ENCODE results near the gene LYPD6B. TPM values are rescaled to one million over a fixed set of nuclear protein-coding genes. Genes with fewer than 3 reads are reported as not detected.

Gene LYPD6B
- total RNA-seq, 1 donor, result 2.5 TPM

GRCh38 chr2:149075105-149075504 is 36.6 kb downstream of the LYPD6B start:
- Histone ChIP-seq H3K4me2 (ENCODE audit: insufficient read depth, low read length) (no peak overlapping the region), H4K20me1 (ENCODE audit: insufficient read depth, low read length) (no peaks in the 10 kb centered on the region), H3K36me3 (ENCODE audit: insufficient read depth, low read length) (no peaks in the 10 kb centered on the region), H3K27me3 (ENCODE audit: insufficient read depth, low read length) (no peaks in the 10 kb centered on the region), H3K4me1 (ENCODE audit: insufficient read depth, low read length) (peaks cover 5% of the 10 kb centered on the region), H3K4me3 (ENCODE audit: insufficient read depth, low read length) (no peak overlapping the region), H3K27ac (ENCODE audit: low read depth, low read length) (no peak overlapping the region), H2AFZ (ENCODE audit: low read length) (no peak overlapping the region), H3K9me3 (ENCODE audit: low read depth, low read length) (no peaks in the 10 kb centered on the region), H3K79me2 (ENCODE audit: insufficient read depth, low read length) (no peaks in the 10 kb centered on the region)
- no peak for DNase-seq (ENCODE audit: insufficient read length, low spot score, missing footprints)
- TF ChIP-seq, protein P1, sequence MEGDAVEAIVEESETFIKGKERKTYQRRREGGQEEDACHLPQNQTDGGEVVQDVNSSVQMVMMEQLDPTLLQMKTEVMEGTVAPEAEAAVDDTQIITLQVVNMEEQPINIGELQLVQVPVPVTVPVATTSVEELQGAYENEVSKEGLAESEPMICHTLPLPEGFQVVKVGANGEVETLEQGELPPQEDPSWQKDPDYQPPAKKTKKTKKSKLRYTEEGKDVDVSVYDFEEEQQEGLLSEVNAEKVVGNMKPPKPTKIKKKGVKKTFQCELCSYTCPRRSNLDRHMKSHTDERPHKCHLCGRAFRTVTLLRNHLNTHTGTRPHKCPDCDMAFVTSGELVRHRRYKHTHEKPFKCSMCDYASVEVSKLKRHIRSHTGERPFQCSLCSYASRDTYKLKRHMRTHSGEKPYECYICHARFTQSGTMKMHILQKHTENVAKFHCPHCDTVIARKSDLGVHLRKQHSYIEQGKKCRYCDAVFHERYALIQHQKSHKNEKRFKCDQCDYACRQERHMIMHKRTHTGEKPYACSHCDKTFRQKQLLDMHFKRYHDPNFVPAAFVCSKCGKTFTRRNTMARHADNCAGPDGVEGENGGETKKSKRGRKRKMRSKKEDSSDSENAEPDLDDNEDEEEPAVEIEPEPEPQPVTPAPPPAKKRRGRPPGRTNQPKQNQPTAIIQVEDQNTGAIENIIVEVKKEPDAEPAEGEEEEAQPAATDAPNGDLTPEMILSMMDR (IDR thresholded peaks at IDR 0.05; ENCODE audit: extremely low read depth, low read depth, low read length), result no peak

DNA sequence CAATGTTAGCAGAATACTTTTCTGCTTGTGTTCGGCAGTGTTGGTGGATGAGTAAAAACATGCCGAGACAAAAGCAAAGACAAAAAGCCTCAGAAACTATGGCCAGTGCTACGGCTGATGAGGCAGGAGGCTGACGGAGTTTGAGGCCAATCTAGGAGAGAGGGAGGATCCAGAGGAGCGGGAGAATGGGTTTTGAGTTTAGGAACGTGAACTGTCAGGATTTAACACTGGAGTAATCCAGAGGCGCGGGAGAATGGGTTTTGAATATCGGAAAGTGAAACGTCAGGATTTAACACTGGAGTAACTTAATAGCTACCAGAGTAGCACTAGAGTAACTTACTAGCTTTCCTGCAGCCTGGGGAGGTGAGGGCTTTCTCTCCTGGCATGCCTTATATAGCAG is 37.4 kb downstream of the LYPD6B start:
- Histone ChIP-seq H2AFZ (ENCODE audit: low read length) (peak overlapping the region; percentile 7), H3K4me1 (ENCODE audit: insufficient read depth, low read length) (peaks cover 2% of the 10 kb centered on the region), H3K27me3 (ENCODE audit: insufficient read depth, low read length) (no peaks in the 10 kb centered on the region), H3K4me2 (ENCODE audit: insufficient read depth, low read length) (no peak overlapping the region), H3K9me3 (ENCODE audit: low read depth, low read length) (no peaks in the 10 kb centered on the region), H4K20me1 (ENCODE audit: insufficient read depth, low read length) (no peaks in the 10 kb centered on the region), H3K4me3 (ENCODE audit: insufficient read depth, low read length) (no peak overlapping the region), H3K36me3 (ENCODE audit: insufficient read depth, low read length) (no peaks in the 10 kb centered on the region), H3K27ac (ENCODE audit: low read depth, low read length) (no peak overlapping the region), H3K79me2 (ENCODE audit: insufficient read depth, low read length) (no peaks in the 10 kb centered on the region)
- TF ChIP-seq, protein P1 (IDR thresholded peaks at IDR 0.05; ENCODE audit: extremely low read depth, low read depth, low read length), result no peak
- no peak for DNase-seq (ENCODE audit: insufficient read length, low spot score, missing footprints)

DNA sequence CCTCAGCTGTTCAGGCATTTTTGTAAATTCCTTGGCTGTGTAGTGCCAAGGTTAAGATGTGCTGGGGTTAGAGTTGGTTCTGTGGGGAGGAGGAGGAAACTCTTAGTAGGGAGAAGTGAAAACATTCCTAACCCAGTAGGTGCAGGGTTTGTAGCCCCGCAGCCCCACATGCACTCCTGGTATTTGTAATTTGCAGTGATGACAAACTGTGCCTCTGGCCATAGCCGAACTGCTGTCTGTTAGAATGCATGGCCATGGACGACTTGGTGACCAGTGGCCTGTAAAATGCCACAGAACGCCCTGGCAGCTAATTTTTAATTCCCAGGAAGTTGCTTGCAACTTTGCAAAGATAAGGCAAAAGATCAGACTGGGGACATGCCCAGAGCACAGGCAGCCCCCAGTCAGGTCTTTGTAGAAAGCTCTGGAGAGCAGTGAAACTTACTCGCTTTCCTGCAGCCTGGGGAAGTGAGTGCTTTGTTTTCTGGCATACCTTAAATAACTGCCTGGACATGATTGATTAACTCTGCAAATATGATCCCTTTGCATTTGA is 38.4 kb downstream of the LYPD6B start:
- peak; percentile 22 for DNase-seq (ENCODE audit: insufficient read length, low spot score, missing footprints)
- H3K36me3 ChIP-seq (ENCODE audit: insufficient read depth, low read length), result no peaks in the 10 kb centered on the region
- no peaks in the 10 kb centered on the region for H4K20me1 ChIP-seq (ENCODE audit: insufficient read depth, low read length)
- H3K4me2 ChIP-seq (ENCODE audit: insufficient read depth, low read length), result no peak overlapping the region
- H3K4me3 ChIP-seq (ENCODE audit: insufficient read depth, low read length), result no peak overlapping the region
- no peaks in the 10 kb centered on the region for H3K79me2 ChIP-seq (ENCODE audit: insufficient read depth, low read length)
- TF ChIP-seq, protein P1 (IDR thresholded peaks at IDR 0.05; ENCODE audit: extremely low read depth, low read depth, low read length), result no peak
- no peaks in the 10 kb centered on the region for H3K9me3 ChIP-seq (ENCODE audit: low read depth, low read length)
- no peak overlapping the region for H2AFZ ChIP-seq (ENCODE audit: low read length)
- H3K4me1 ChIP-seq (ENCODE audit: insufficient read depth, low read length), result peaks cover 2% of the 10 kb centered on the region
- no peak overlapping the region for H3K27ac ChIP-seq (ENCODE audit: low read depth, low read length)
- H3K27me3 ChIP-seq (ENCODE audit: insufficient read depth, low read length), result no peaks in the 10 kb centered on the region

- Histone ChIP-seq H3K4me1 (ENCODE audit: insufficient read depth, low read length) (peaks cover 2% of the 10 kb centered on the region), H3K4me2 (ENCODE audit: insufficient read depth, low read length) (no peak overlapping the region), H4K20me1 (ENCODE audit: insufficient read depth, low read length) (no peaks in the 10 kb centered on the region), H3K36me3 (ENCODE audit: insufficient read depth, low read length) (no peaks in the 10 kb centered on the region), H3K4me3 (ENCODE audit: insufficient read depth, low read length) (no peak overlapping the region), H2AFZ (ENCODE audit: low read length) (no peak overlapping the region), H3K9me3 (ENCODE audit: low read depth, low read length) (no peaks in the 10 kb centered on the region), H3K27ac (ENCODE audit: low read depth, low read length) (no peak overlapping the region), H3K79me2 (ENCODE audit: insufficient read depth, low read length) (no peaks in the 10 kb centered on the region), H3K27me3 (ENCODE audit: insufficient read depth, low read length) (no peaks in the 10 kb centered on the region)
- no peak for DNase-seq (ENCODE audit: insufficient read length, low spot score, missing footprints)
- TF ChIP-seq, protein P1 (IDR thresholded peaks at IDR 0.05; ENCODE audit: extremely low read depth, low read depth, low read length), result no peak
Measured at GRCh38 chr2:149077861-149078260, 39.4 kb downstream of the LYPD6B start.

Measured in osteoblast (primary cell).